Right cardiac atrium (tissue), 5 donors: Measurements from ENCODE around the gene AANAT. TPM values are rescaled to one million over a fixed set of nuclear protein-coding genes. Genes with fewer than 3 reads are reported as not detected.

Experiments
- ATAC-seq, 2 donors: fragments of 200-7000 bp; cut with Tn5 transposase; one replicate each; pipeline versions ENCODE4 v1.8.0 to v1.9.1; 2020; ENCODE audit warnings: moderate library complexity in 2 of 2, mild to moderate bottlenecking in 1 of 2
- DNase-seq, 3 donors: peaks; one replicate each; pipeline ENCODE4 v3.0.0-alpha.2; 2020
- H3K27ac ChIP-seq: one replicate; pipeline ENCODE4 v1.5.1; 2013; ENCODE audit warnings: mild to moderate bottlenecking, low read length, control low read depth, moderate library complexity
- H3K27me3 ChIP-seq: one replicate; pipeline ENCODE4 v1.6.1; 2013; ENCODE audit not compliant: control insufficient read depth, insufficient read depth
- H3K4me1 ChIP-seq: one replicate; pipeline ENCODE4 v1.6.1; 2013; ENCODE audit warnings: low read length; ENCODE audit not compliant: control insufficient read depth, insufficient read depth
- H3K4me3 ChIP-seq: one replicate; pipeline ENCODE4 v1.5.1; 2013; ENCODE audit warnings: low read length, control low read depth
- H3K9me3 ChIP-seq: one replicate; pipeline ENCODE4 v1.6.1; 2013; ENCODE audit warnings: low read length; ENCODE audit not compliant: control insufficient read depth
- WGBS: extraction: QIAGEN DNeasy Blood & Tissue Kit; methylation state at CpG from one replicate; pipeline ENCODE4 v1.1.7; 2013; 5-methylcytosine and 5-hydroxymethylcytosine counted together
- intact Hi-C, 4 donors: fragments of 100-400 bp; cut with DNase I; formaldehyde crosslinking; loops; one replicate each; pipeline versions ENCODE4 v1.11.0 to v1.14.0; 2022 to 2023
- long read RNA-seq, 4 donors: library from polyadenylated mRNA; unstranded; transcript quantifications; one replicate each; pipeline ENCODE4 v2.0.0, GENCODE V29; 2020 to 2021
- polyA plus RNA-seq: library from polyadenylated mRNA; stranded (reverse); fragments of 200-250 nt; gene quantifications from one replicate; pipeline ENCODE4 v1.2.3, GENCODE V29; 2013
- total RNA-seq, 4 donors: library from RNA; stranded (reverse); fragmentation: NEBNext Ultra II Directional; extraction: Animal tissue kit (Norgen Biotek cat#: 25700); gene quantifications; one replicate each; pipeline ENCODE4 v1.2.1, GENCODE V29; 2021
- donor health status: healthy with polysubstance abuse.
- donor health status: DM: no; HTN: yes; CAD: no.
- donor health status: DM: no; HTN: no; CAD: no.
- donor health status: DM: no; HTN: yes; CAD: no; lungs with severe emphysema.
- donor health status: DM: yes; HTN: yes; CAD: no.

AANAT gene
- total RNA-seq = not detected
- polyA plus RNA-seq = not detected
- long read RNA-seq, donor 1 = 0 reads
- long read RNA-seq, donor 2 = 0 reads
- long read RNA-seq, donor 3 = 0 reads
- long read RNA-seq, donor 4 = 0 reads

GRCh38 chr17:76467366-76467765 lies at the start of gene AANAT:
Gene AANAT, plus strand, starts transcription at chr17:76467603. Its CDS starts 1,144 bp downstream, at chr17:76468747.
- WGBS = 74% methylated on average over 11 of the region's 11 CpGs
- Histone ChIP-seq H3K9me3 (no peaks in the 10 kb centered on the region), H3K4me3 (no peak within 1 kb of the TSS), H3K27ac (no peak within 1 kb of the TSS), H3K4me1 (peaks cover 2% of the 10 kb centered on the region), H3K27me3 (no peaks in the 10 kb centered on the region)
- DNase-seq (peak in 1 of 3 donors; percentile 55), ATAC-seq (no peak)
- intact Hi-C loops = loop anchor here in 1 of 4 donors (5.0 kb wide), 1 partner anchor 40 kb away; no protein-coding TSS in a partner anchor

DNA sequence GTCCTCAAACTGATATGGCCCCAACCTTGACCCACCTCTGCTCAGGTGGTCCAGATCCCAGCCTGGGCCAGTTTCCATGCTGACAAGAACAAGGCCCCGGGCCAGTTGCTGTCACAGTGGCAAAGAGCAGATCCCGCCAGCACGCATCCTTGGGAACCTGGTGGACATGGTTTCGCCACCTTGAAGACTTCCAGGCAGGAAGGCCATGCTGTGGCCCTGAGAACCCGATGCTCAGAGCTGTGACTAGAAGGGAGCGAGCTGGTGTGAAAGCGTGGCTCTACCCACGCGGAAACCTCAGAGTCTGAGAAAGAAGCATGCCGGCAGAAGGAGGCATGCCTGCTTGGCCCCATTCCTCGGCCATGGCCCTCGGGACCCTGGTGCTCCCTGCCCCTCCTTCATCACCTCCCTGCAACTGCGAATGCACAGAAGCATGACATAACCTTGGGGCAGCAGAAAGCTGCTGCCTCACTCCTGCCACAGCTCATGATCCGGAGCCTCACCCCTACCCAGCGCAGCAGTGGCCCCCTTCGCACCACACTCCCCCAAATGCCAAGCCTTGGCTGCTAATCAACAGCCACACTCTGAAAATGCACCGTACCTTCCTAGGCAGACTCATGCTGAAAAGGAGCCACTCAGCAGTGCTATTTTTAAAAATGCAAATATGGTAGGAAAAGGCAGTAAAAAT lies 47.7 kb upstream of the AANAT start:
- DNase-seq (no peak), ATAC-seq (peak in 1 of 2 donors; percentile 27)
- peak overlapping the region; percentile 31 for H3K27ac ChIP-seq
- intact Hi-C loops = no loop called here
- H3K27me3 ChIP-seq = no peaks in the 10 kb centered on the region
- no peak overlapping the region for H3K4me3 ChIP-seq
- 64% methylated on average over 17 of the region's 17 CpGs for whole genome bisulfite sequencing
- no peaks in the 10 kb centered on the region for H3K9me3 ChIP-seq
- peaks cover 37% of the 10 kb centered on the region for H3K4me1 ChIP-seq

- DNase-seq (no peak), ATAC-seq (no peak)
- WGBS = 54% methylated on average over 10 of the region's 10 CpGs
- H3K27ac ChIP-seq = peak overlapping the region; percentile 80
- H3K4me1 ChIP-seq = peaks cover 30% of the 10 kb centered on the region
- no peak overlapping the region for H3K4me3 ChIP-seq
- H3K27me3 ChIP-seq = no peaks in the 10 kb centered on the region
- intact Hi-C loops = no loop called here
- H3K9me3 ChIP-seq = no peaks in the 10 kb centered on the region
These were observed 46.9 kb upstream of the AANAT start for GRCh38 chr17:76420356-76421043.

- 18% methylated on average over 7 of the region's 7 CpGs for WGBS
- H3K27ac ChIP-seq = peak overlapping the region; percentile 80
- H3K27me3 ChIP-seq = no peaks in the 10 kb centered on the region
- DNase-seq (peak in 2 of 3 donors; percentile 39 to 75), ATAC-seq (peak; percentile 84 to 88)
- no peak overlapping the region for H3K4me3 ChIP-seq
- intact Hi-C loops = no loop called here
- H3K9me3 ChIP-seq = no peaks in the 10 kb centered on the region
- peaks cover 30% of the 10 kb centered on the region for H3K4me1 ChIP-seq
These were observed 46.4 kb upstream of the AANAT start for GRCh38 chr17:76421044-76421407.

GRCh38 chr17:76422406-76422805 lies 45.0 kb upstream of the AANAT start:
- Histone ChIP-seq H3K27me3 (no peaks in the 10 kb centered on the region), H3K9me3 (no peaks in the 10 kb centered on the region), H3K27ac (no peak overlapping the region), H3K4me1 (peaks cover 32% of the 10 kb centered on the region), H3K4me3 (no peak overlapping the region)
- intact Hi-C loops = no loop called here
- ATAC-seq = no peak
- 97% methylated on average over 8 of the region's 8 CpGs for WGBS
- DNase-seq = no peak

- intact Hi-C loops = no loop called here
- no peak for ATAC-seq
- Histone ChIP-seq H3K9me3 (no peaks in the 10 kb centered on the region), H3K27me3 (no peaks in the 10 kb centered on the region), H3K4me1 (peaks cover 28% of the 10 kb centered on the region), H3K4me3 (no peak overlapping the region), H3K27ac (no peak overlapping the region)
- WGBS = 81% methylated on average over 6 of the region's 6 CpGs
- no peak for DNase-seq
These were observed 44.5 kb upstream of the AANAT start for GRCh38 chr17:76422860-76423259.

DNA sequence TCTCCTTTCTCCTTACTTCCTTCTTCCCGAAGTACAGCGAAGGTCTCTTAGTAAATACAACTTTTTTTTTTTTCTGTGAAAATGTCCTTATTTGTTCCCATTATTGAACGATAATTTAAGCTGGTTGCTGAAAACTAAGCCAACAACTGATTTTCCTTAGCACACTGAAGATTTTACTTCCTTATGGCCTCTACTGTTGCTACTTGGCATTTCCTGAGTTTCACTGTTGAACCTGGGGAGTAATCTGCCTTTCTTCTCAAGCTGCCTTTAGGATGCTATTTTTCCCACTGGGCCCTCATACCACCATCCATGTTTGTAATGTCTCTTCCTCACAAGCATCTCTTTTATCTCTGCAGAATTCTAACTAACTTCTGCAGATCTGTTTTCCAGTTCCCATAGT lies 40.5 kb upstream of the AANAT start:
- H3K27ac ChIP-seq = no peak overlapping the region
- no peaks in the 10 kb centered on the region for H3K9me3 ChIP-seq
- DNase-seq (no peak), ATAC-seq (no peak)
- H3K27me3 ChIP-seq = no peaks in the 10 kb centered on the region
- intact Hi-C loops = no loop called here
- 82% methylated on average over 3 of the region's 3 CpGs for WGBS
- H3K4me3 ChIP-seq = no peak overlapping the region
- H3K4me1 ChIP-seq = peaks cover 12% of the 10 kb centered on the region

- Histone ChIP-seq H3K27me3 (no peaks in the 10 kb centered on the region), H3K9me3 (no peaks in the 10 kb centered on the region), H3K4me3 (no peak overlapping the region), H3K27ac (peak overlapping the region; percentile 12), H3K4me1 (peaks cover 6% of the 10 kb centered on the region)
- WGBS = 57% methylated on average over 8 of the region's 8 CpGs
- ATAC-seq (peak in 1 of 2 donors; percentile 34), DNase-seq (peak in 2 of 3 donors; percentile 35 to 70)
- intact Hi-C loops = no loop called here
These were observed 39.7 kb upstream of the AANAT start for GRCh38 chr17:76427501-76428231.

- Histone ChIP-seq H3K4me3 (no peak overlapping the region), H3K27me3 (no peaks in the 10 kb centered on the region), H3K4me1 (peaks cover 6% of the 10 kb centered on the region), H3K9me3 (no peaks in the 10 kb centered on the region), H3K27ac (no peak overlapping the region)
- DNase-seq = no peak
- intact Hi-C loops = no loop called here
- 97% methylated on average over 1 of the region's 1 CpG for WGBS
- no peak for ATAC-seq
These were observed 38.9 kb upstream of the AANAT start for GRCh38 chr17:76428511-76428910.

GRCh38 chr17:76431509-76431908 lies 35.9 kb upstream of the AANAT start:
- Histone ChIP-seq H3K4me3 (no peak overlapping the region), H3K9me3 (no peaks in the 10 kb centered on the region), H3K27me3 (no peaks in the 10 kb centered on the region), H3K4me1 (peaks cover 12% of the 10 kb centered on the region), H3K27ac (no peak overlapping the region)
- 83% methylated on average over 2 of the region's 2 CpGs for WGBS
- intact Hi-C loops = no loop called here
- ATAC-seq = no peak
- no peak for DNase-seq

DNA sequence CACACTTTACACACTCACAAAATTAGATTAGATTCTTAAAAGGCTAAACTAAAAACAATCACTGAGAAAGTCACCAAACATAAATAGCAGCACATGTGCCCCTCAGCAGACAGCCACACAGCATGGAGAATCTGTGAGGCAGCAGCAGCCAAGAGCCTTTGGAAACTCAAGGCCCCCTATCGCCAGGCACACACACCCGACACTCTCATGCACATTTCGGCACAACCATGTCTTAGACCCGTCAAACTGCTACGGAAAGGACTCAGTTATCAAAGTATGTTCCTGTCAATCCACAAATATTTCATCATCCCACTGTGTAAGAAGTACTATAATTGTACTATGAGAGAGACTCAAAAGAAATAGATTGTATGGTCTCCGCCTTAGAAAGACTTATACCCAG lies 35.4 kb upstream of the AANAT start:
- intact Hi-C loops = no loop called here
- H3K4me3 ChIP-seq = no peak overlapping the region
- no peaks in the 10 kb centered on the region for H3K27me3 ChIP-seq
- H3K4me1 ChIP-seq = peaks cover 10% of the 10 kb centered on the region
- ATAC-seq (peak; percentile 63 to 69), DNase-seq (no peak)
- H3K27ac ChIP-seq = peak overlapping the region; percentile 44
- H3K9me3 ChIP-seq = no peaks in the 10 kb centered on the region
- WGBS = 51% methylated on average over 6 of the region's 6 CpGs
